Keratinocyte (primary cell): ENCODE measurements around the gene MUL1.
A peak's percentile ranks its signal among the peaks of the same experiment; 100 is the strongest.

Experiments used
- CTCF ChIP-seq, 3 experiments: IDR thresholded peaks in 1 of 3; conservative IDR thresholded peaks in 1 of 3; optimal IDR thresholded peaks in 1 of 3; 2 replicates in 2 of 3; 3 replicates in 1 of 3; pipeline versions ENCODE3 to v1.5.1; 2011; ENCODE audit warnings: low read length in 3 of 3, mild to moderate bottlenecking in 3 of 3, moderate library complexity in 2 of 3, control low read depth in 1 of 3, inconsistent platforms in 1 of 3; ENCODE audit not compliant: insufficient read depth in 2 of 3; ENCODE audit errors: extremely low read depth in 1 of 3
- EZH2 ChIP-seq: IDR thresholded peaks from one replicate; pipeline ENCODE4 v1.6.1; 2012; ENCODE audit warnings: inconsistent platforms, mild to moderate bottlenecking, low read length, moderate library complexity

DNA sequence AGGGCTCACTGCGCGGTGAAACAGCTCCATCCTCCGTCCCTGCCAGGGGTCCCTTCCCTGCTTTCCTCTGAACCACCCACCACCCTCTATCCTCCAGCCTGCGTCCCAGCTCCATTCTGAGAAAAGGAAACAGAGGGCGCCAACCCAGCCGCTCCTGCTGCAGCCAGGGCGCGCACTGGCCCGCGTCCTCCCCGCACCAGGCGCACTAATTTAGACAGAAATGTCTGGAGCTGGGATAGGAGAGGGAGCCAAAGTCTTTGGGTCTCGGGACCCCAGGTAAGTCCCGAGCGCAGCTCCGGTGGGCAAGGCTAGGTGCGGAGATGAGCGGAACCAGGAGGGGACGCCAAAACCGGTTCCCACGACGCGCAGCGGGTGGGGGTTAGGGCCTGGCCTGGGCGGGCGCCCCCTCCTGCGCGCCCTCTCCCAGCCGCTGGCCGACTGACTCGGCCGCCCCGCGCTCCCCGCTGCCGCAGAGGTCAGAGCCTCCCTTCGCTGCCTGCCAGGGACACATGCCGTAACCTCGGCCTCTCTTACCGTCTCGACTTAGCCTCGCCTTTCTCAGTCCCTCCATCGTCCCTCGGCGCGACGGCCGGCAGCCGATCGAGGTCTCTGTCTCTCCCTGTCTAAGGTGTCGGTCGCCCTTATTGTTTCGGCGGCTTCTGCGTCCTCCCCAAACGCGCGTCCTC is 24.0 kb downstream of the MUL1 start:
- TF ChIP-seq CTCF (optimal IDR thresholded peaks at IDR 0.05 in 1 of 3, IDR thresholded peaks at IDR 0.05 in 1 of 3, conservative IDR thresholded peaks at IDR 0.05 in 1 of 3; ENCODE audit: extremely low read depth in 1 of 3, insufficient read depth in 2 of 3, low read length in 3 of 3) = peak in 2 of 3 experiments; percentile 2 to 24
- no peak for TF ChIP-seq EZH2
